GM19099 (cell line): ENCODE results near the gene ST6GALNAC4.

Experiments used
- POLR2A ChIP-seq: IDR thresholded peaks from 3 replicates; pipeline ENCODE4 v1.6.1; 2011; ENCODE audit warnings: low read depth; ENCODE audit not compliant: insufficient read length; ENCODE audit errors: extremely low read depth

Gene ST6GALNAC4, protein sequence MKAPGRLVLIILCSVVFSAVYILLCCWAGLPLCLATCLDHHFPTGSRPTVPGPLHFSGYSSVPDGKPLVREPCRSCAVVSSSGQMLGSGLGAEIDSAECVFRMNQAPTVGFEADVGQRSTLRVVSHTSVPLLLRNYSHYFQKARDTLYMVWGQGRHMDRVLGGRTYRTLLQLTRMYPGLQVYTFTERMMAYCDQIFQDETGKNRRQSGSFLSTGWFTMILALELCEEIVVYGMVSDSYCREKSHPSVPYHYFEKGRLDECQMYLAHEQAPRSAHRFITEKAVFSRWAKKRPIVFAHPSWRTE

GRCh38 chr9:127916720-127917581 is at the start of gene ST6GALNAC4:
Gene ST6GALNAC4, minus strand, starts transcription at chr9:127917041. Its CDS starts 622 bp downstream, at chr9:127916419.
- TF ChIP-seq POLR2A = peak; percentile 81

- TF ChIP-seq POLR2A = no peak
These were observed 49.1 kb upstream of the ST6GALNAC4 start for GRCh38 chr9:127965953-127966352.

GRCh38 chr9:127963359-127964064 is 46.7 kb upstream of the ST6GALNAC4 start:
- TF ChIP-seq POLR2A = no peak

- TF ChIP-seq POLR2A = no peak
These were observed 46.2 kb upstream of the ST6GALNAC4 start for GRCh38 chr9:127963041-127963358.

GRCh38 chr9:127962278-127962677 is 45.4 kb upstream of the ST6GALNAC4 start:
- TF ChIP-seq POLR2A = no peak

DNA sequence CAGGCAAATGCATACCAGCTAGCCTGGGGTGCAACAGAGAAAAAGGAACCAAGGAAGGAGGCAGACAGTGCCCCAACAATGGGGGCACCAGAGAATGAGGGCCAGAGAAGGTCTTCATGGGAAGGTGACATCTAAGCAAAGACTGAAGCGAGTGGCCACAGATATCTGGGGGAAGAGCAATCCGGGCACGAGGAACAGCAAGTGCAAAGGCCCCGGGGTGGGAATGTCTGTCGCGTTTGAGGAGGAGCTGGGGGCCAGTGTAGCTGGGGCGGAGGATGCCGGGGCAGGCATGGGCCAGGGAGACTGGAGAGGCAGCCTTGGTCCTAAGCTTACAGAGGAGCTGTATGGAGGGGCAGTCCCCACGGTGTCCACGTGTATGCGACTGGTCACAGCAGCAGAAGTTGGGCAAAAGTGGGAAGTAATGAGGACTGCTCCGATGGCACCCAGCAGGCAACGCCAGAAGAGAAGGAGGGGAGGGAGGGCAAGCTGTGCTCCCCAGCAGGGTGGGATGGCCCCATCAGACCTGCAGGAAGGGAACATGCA is 44.8 kb upstream of the ST6GALNAC4 start:
- no peak for TF ChIP-seq POLR2A

DNA sequence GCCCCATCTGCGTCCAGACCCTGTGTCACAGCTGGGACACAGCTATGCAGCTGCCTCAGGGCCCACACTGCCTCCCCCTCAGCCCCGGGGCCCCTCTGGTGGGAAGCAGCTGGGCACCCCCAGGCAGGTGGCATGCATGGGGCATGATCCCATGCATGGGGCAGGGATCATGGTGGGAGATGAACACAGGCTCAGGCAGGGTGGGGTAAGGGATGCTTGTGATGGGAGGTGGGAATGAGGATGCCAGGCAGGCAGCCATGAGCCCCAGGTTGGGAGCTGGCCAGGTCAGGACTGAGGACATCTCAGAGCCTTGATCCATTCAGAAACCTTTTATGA is 44.3 kb upstream of the ST6GALNAC4 start:
- no peak for TF ChIP-seq POLR2A

DNA sequence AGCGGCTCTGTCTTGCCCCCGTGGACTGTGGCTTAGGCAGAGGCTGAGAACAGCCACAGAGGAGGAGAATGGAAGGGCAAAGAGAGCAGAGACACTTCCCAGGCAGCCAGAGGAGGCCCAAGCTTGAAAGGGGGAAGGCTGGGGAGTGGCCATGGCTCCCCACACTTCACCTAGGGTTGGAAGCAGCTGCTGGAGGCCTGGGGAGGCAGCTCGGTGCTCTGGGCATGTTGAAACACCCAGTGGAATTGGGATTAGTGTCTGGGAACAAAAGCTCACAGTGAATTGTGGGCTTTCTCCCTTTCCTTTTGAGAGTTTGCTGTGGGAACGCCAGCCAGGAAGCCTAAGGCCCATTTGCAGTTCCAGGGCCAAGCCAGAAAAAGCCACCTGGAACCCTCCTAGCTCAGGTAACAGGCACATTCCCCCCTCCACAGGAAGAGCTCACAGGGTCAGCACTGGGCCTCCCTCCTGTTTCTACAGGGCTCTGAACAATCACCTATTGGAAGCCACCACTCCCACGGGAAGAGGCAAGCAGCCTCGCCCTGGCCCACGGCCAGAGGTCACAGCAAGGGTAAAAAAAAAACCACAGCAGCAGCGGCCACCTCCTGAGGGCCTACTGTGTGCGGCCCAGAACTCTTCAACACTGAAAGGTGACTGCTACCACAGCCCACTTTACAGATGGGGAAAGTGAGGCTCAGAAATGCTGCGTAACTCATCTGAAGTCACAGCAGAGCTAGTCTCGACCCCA is 43.7 kb upstream of the ST6GALNAC4 start:
- TF ChIP-seq POLR2A = no peak

DNA sequence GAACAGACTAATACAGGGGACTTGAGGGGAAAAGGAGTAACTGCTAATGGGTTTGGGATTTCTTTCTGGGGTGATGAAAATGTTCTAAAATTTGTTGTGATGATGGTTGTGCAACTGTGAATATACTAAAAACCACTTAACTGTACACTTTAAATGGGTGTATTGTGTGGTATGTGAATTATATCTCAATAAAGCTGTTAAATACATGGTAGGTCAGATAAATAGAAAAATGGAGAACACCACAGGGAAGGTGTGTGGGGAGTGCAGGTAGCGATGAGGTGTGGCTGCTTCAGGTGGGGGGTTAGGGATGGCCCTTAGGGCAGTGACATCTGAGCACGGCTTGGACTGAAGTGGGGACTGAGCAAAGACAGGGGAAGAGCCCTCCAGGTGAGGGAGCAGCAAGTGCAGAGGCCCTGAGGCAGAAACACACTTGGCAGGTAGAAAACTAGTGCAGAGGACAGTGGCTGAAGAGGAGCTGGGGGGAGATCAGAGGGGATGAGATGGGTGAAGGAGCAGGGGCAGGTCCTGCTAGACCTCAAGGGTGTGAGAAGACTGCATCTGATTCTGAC is 43.1 kb upstream of the ST6GALNAC4 start:
- TF ChIP-seq POLR2A = no peak

- TF ChIP-seq POLR2A = no peak
These were observed 42.6 kb upstream of the ST6GALNAC4 start for GRCh38 chr9:127959398-127959797.

DNA sequence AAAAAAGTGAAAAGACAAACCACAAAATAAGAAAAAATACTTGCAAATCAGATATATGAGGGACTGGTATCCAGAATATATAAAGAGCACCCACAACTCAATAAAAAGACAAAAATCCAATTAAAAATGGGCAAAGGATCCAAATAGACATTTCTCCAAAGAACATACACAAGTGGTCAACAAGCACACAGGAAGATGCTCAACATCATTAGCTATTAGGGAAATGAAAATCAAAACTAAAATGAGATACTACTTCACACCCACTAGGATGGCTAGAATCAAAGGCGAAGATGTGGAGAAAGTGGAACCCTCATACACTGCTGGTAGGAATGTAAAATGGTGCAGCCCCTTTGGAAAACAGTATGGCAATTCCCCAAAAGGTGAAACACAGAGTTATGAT is 41.9 kb upstream of the ST6GALNAC4 start:
- no peak for TF ChIP-seq POLR2A

GRCh38 chr9:127955294-127956015 is 38.6 kb upstream of the ST6GALNAC4 start:
- TF ChIP-seq POLR2A = no peak

DNA sequence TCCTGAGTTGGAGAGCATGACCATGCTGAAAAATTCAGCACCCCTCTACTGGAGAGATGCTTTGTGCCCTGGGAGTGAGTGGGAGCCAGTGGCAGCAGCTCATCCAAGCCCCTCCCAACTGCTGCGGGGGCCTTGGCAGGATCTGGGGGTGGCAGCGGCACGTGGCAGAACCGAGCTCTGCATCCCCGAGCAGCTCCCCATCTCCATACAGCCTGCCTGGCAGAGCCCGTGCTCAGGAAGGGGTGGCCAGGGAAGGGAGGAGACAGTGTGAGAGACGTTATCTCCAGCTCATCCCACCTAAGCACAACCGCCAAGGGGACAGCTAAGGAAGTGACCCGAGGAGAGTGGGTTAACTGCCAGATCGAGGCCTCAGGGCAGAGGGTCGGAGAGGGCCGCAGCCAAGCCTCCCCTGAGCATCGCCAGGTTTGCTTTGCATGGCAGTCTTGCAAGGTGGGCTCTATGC is 38.0 kb upstream of the ST6GALNAC4 start:
- no peak for TF ChIP-seq POLR2A

DNA sequence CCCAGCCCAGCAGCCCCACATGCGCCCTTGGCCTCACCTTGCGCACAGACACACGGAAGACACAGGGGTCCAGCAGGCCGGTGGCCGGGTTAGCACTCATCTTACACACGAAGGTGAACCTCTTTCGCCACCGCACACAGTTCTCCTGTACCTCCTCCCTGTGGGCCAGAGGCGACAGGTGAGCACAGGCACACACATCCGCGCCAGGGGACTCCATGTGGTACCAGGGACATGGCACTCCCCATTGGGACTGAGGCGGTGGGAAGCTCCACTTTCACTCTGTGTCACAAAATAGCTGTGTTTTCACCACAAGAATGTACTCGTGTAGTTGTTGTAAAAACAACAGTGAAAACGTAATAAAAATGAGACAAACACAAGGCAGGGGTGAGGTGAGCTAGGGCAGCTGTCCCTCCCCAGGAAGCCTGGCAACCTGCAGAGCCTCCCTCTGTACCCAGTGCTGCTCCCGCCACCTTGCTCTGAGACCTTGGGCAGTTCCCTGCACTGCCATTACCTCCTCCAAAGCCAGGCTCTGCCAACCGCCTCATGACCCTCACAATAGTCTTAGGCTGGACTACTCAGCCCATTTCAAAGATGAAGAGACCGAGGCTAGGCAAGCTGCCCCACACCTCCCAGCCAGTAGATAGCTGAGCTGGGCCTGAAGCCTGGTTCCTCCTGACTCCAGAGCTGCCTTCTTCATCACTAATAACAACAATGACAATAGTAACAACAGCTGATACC is 37.1 kb upstream of the ST6GALNAC4 start:
- TF ChIP-seq POLR2A = no peak

GRCh38 chr9:127953154-127953553 is 36.3 kb upstream of the ST6GALNAC4 start:
- no peak for TF ChIP-seq POLR2A
